Esophagus squamous epithelium (tissue), 4 donors: ENCODE measurements around the gene ANKUB1.

Experiments used
- CTCF ChIP-seq, 6 experiments: fragments of 450-650 bp in 4 of 6; fragments of 200-600 bp in 2 of 6; sonication (generic) in 2 of 6; IDR thresholded peaks; one replicate each; pipeline ENCODE4 v1.5.1; 2016 to 2019; ENCODE audit warnings: antibody characterized with exemption in 6 of 6, mild to moderate bottlenecking in 4 of 6, moderate library complexity in 4 of 6
- POLR2A ChIP-seq, 4 donors: fragments of 450-650 bp; IDR thresholded peaks; one replicate each; pipeline ENCODE4 v1.6.1; 2017; ENCODE audit warnings: antibody characterized with exemption in 4 of 4, mild to moderate bottlenecking in 4 of 4, moderate library complexity in 3 of 4

GRCh38 chr3:149776170-149776569 lies 16.2 kb downstream of the ANKUB1 start:
- no peak for TF ChIP-seq CTCF (IDR thresholded peaks at IDR 0.05)
- TF ChIP-seq POLR2A (IDR thresholded peaks at IDR 0.05), result no peak
